Measurements from ENCODE around the gene GMCL2. TPM values are rescaled to one million over a fixed set of nuclear protein-coding genes. Genes with fewer than 3 reads are reported as not detected.

Gene GMCL2
- total and polyA plus RNA-seq, 11 donors: not detected

DNA sequence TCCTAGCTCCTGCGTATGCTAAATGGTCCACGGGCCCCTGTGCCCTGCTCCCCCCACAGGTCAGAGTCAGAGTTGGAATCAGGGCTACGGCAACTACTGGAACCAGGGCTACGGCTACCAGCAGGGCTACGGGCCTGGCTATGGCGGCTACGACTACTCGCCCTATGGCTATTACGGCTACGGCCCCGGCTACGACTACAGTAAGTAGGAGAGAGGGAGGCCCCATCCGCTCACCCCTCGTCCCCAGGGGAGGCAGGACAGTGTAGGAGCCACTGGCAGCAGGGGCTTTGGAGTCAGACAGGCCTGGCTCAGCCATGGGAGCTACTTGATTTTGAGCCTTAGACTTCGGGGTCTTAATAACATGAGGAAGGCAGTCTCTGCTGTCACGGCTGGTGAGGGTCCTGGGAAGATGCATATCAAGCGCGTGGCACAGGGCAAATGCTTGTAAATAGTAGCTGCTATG, 22.9 kb upstream of the GMCL2 start:
- ATAC-seq: no peak
- 92 to 93% (median 92%) methylated on average over 18 of the region's 18 CpGs for WGBS, 4 donors
- Histone ChIP-seq H3K27ac (no peak overlapping the region), H3K36me3 (peaks cover 7 to 97% (median 90%) of the 10 kb centered on the region in 9 donors), H3K4me3 (no peak overlapping the region), H3K27me3 (no peaks in the 10 kb centered on the region), H3K4me1 (peaks cover 11 to 46% (median 24%) of the 10 kb centered on the region in 12 donors), H3K9me3 (no peaks in the 10 kb centered on the region)
- DNase-seq: peak in 1 of 5 donors; percentile 23
- intact Hi-C loops (cut with DNase I): no loop called here
- TF ChIP-seq, protein P1, sequence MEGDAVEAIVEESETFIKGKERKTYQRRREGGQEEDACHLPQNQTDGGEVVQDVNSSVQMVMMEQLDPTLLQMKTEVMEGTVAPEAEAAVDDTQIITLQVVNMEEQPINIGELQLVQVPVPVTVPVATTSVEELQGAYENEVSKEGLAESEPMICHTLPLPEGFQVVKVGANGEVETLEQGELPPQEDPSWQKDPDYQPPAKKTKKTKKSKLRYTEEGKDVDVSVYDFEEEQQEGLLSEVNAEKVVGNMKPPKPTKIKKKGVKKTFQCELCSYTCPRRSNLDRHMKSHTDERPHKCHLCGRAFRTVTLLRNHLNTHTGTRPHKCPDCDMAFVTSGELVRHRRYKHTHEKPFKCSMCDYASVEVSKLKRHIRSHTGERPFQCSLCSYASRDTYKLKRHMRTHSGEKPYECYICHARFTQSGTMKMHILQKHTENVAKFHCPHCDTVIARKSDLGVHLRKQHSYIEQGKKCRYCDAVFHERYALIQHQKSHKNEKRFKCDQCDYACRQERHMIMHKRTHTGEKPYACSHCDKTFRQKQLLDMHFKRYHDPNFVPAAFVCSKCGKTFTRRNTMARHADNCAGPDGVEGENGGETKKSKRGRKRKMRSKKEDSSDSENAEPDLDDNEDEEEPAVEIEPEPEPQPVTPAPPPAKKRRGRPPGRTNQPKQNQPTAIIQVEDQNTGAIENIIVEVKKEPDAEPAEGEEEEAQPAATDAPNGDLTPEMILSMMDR (IDR thresholded peaks at IDR 0.05): no peak
- TF ChIP-seq POLR2A (IDR thresholded peaks at IDR 0.05): no peak

GRCh38 chr5:178209334-178210072, 22.3 kb upstream of the GMCL2 start:
- TF ChIP-seq POLR2A (IDR thresholded peaks at IDR 0.05): no peak
- TF ChIP-seq, protein P1 (IDR thresholded peaks at IDR 0.05): no peak
- no peak overlapping the region for H3K27ac ChIP-seq
- peaks cover 7 to 91% (median 84%) of the 10 kb centered on the region in 9 donors for H3K36me3 ChIP-seq
- peaks cover 11 to 42% (median 24%) of the 10 kb centered on the region in 12 donors for H3K4me1 ChIP-seq
- no peak for ATAC-seq
- peak in 1 of 5 donors; percentile 8 for DNase-seq
- no peaks in the 10 kb centered on the region for H3K9me3 ChIP-seq
- WGBS, 4 donors: 78 to 91% (median 85%) methylated on average over 8 of the region's 8 CpGs
- H3K27me3 ChIP-seq: no peaks in the 10 kb centered on the region
- H3K4me3 ChIP-seq: no peak overlapping the region
- intact Hi-C loops (cut with DNase I): no loop called here

- no peak overlapping the region for H3K27ac ChIP-seq
- peak in 1 of 5 donors; percentile 8 for DNase-seq
- 71 to 77% (median 74%) methylated on average over 4 to 5 of the region's 5 CpGs for whole genome bisulfite sequencing, 4 donors
These were observed 21.5 kb upstream of the GMCL2 start for GRCh38 chr5:178208540-178209227.

More at GRCh38 chr5:178208540-178209227, 21.5 kb upstream of the GMCL2 start:
- intact Hi-C loops (cut with DNase I): no loop called here
- Histone ChIP-seq H3K27me3 (no peaks in the 10 kb centered on the region), H3K4me3 (no peak overlapping the region), H3K4me1 (peaks cover 11 to 42% (median 24%) of the 10 kb centered on the region in 12 donors), H3K9me3 (no peaks in the 10 kb centered on the region), H3K36me3 (peaks cover 7 to 82% (median 76%) of the 10 kb centered on the region in 9 donors)
- ATAC-seq: no peak
- TF ChIP-seq, protein P1 (IDR thresholded peaks at IDR 0.05): no peak
- no peak for TF ChIP-seq POLR2A (IDR thresholded peaks at IDR 0.05)
